RCC 7860 (cell line): Measurements from ENCODE around the gene CDC42BPA.
"Not testable (repeated sequence)": the region's sequence is repeated elsewhere in the genome, so short reads cannot be mapped to it uniquely, and the experiment has no call there.

Experiments used
- DNase-seq: peaks from one replicate; pipeline ENCODE4 v3.0.0-alpha.2; 2015; ENCODE audit warnings: low spot score
- FAIRE-seq: peaks from 2 replicates; lab custom pipeline; 2012; peaks lifted over from hg19 to GRCh38; lab: Jason Lieb, UNC

CDC42BPA gene

DNA sequence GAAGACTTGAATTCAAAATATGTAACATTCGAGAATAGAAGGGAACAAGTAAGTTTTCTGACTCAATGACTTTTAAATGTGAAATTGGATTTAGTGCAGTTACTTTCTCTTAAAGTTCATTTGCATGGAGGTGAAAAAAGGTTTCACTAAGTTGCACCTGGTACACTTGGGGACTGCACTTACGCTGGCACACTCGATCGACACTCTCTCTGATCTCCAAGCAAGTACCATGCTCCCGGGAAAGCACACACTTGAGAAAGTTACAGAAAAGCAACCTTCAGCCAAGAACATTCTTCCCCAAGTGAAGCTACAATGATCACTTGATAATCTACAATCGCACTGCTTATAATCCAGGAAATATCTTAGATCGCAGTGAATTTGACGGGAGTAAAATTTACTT, 315.1 kb downstream of the CDC42BPA start:
- DNase-seq (no peak), FAIRE-seq (no peak)

DNA sequence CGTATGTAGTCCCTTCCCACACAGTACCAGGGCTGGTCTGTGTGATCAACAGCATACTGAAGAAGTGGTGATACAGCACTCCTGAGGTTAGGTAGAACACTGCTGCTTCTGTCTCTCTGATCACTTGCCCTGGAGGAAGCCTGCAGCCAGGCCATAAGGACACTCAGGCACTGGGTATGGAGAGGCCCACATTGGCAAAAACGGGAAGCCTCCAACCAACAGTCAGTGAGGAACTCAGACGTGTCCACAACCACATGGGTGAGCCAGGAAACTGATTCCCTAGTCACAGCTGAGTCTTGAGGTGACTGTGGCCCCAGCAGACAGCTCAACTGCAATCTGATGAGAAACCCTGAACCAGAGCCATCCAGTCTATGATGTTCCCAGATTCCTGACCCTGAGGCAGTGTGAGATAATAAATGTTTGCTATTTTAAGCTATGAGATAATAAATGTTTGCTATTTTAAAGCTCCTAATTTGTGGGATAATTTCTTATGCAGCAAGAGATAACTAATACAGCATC, 315.7 kb downstream of the CDC42BPA start:
- DNase-seq (no peak), FAIRE-seq (no peak)

DNA sequence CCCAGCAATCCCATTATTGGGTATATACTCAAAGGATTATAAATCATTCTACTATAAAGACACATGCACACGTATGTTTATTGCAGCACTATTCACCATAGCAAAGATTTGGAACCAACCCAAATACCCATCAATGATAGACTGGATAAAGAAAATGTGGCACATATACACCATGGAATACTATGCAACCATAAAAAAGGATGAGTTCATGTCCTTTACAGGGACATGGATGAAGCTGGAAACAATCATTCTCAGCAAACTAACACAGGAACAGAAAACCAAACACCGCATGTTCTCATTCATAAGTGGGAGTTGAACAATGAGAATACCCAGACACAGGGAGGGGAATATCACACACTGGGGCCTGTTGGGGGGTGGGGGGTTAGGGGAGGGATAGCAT, 318.7 kb downstream of the CDC42BPA start:
- DNase-seq: not testable (repeated sequence)

DNA sequence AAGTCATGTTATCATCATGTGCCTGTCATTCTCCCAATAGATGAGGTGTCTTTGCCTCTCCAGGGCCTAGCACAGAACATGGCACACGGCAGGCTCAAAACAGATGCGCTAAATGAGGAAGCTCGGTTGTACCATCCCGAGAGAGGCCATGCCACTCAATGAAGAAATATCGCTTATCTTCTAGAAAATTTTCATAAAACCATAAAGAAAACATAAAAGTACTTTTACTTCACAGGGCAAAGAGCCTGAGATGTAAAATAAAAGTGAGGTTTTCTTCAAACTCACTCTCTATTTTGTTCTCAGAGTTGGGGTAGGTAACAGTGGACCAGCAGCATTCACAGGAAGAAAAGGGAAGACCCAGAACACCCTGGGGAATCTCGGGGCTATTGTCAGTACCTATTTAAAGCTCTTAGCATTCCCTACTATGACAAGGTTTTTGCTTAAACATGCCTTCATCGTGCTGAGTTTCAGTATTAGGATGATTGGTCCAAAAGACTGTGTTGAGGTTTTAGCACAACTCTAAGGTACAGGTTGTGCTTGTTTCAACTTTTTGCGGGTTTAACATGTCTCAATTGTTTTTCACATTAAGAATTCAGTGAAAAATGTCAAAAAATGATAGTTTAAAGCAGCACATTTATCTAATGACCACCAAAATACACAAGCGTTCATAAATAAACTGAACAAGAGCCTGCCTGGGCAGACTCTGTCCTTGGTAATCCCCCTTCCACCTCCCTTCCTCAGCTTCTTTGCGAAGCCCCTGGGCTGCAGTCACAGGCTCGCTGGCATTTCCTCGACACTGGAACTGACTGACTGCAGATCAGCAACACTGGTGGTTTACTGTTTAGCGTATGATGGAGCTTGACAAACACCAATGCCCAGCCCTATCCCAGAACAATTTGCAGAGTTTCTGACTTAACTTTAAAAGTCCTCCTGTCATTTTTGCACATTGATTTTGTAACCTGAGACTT, 322.6 kb downstream of the CDC42BPA start:
- FAIRE-seq (no peak), DNase-seq (no peak)

More for the DNA sequence above, 318.7 kb downstream of the CDC42BPA start:
- FAIRE-seq: not testable (repeated sequence)

DNA sequence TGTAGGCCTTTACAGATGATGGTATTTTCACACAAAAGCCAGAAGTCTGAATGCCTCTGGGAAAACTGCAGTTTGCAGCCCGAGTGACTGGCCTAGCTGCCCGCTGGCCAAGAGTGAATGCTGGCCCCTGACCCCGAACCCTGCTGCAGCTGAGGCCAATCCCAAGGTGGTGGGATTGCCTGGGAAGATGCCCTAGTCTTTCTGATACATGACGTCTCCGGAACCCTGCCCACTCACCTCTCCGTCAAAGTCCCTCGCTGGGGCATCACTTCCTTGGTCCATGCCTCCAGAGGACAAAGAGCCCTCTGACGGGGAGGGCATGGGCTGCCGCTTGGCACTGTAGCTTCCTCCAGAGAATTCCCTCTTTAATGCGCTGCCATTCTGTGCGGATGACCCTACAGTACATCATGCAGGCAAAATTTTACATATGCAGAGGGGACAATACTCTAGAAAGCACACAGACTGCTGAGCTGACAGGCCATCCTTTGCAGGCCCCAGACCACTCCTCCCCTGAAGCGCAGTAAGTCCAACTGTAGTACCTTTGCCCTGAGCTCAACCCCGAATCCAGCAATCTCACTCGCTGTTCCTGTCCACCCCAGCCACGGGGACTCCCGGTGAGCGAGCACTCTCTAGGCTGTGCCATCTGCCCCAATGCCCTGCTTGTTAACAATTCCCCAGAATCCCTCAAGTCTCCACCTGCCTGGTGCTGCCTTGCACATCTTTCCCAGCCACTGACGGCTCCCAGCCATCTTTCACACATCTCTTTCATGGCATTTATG, 323.5 kb downstream of the CDC42BPA start:
- FAIRE-seq (no peak), DNase-seq (no peak)

DNA sequence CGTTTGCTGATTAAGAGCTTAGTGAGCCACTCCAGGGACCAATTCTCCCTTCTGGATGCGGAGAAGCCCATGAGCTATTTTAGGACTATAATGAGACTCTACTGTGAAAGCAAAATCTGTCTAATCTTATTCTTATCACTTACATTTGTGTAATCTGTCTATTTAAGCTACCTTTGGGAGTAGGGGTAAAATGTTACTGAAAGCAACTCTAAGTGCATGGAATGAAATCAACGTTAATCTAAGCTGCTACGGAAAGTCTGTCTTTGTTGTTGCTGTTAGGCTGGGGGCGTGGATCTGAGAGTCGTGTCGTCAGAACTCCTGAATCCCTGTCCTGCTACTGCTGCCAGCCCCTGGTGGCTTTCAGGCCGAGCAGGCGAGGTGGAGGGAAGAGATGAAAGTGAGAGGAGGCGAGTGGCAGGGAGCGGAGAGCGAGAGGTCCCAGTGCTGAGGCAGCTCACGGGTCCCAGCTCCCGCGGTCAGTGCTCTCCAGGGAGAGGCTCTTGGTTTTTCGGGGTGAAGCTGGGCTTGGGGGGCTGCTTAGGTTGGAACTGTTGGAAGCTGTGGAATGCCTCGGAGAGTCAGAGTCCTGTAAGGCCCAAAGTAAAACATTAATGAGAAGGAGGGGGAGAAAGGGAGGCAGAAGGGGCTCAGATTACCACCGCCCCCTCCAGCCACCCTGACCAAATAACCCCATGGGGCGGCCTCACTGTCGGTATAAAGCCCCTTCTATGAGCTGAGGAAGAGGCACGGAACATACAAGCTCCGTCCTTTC, 324.3 kb downstream of the CDC42BPA start:
- DNase-seq (no peak), FAIRE-seq (no peak)

DNA sequence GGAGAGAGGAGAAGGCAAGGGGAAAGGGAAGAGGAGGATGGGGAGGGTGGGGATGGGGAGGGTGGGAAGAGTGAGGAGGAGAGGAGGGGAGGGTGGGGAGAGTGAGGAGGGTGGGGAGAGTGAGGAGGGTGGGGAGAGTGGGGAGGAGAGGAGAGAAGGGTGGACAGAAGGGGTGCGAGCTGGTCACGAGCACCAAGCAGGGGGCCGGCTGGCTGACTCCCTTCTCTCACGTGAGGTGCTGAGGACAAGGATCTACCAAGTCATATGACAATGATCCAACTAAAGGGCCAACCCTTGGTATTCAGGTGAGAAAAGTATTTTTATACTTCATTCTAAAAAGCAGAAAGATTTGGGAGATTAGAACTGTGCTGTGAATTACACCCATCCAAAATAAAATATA, 326.4 kb downstream of the CDC42BPA start:
- no peak for DNase-seq
- FAIRE-seq: no peak

DNA sequence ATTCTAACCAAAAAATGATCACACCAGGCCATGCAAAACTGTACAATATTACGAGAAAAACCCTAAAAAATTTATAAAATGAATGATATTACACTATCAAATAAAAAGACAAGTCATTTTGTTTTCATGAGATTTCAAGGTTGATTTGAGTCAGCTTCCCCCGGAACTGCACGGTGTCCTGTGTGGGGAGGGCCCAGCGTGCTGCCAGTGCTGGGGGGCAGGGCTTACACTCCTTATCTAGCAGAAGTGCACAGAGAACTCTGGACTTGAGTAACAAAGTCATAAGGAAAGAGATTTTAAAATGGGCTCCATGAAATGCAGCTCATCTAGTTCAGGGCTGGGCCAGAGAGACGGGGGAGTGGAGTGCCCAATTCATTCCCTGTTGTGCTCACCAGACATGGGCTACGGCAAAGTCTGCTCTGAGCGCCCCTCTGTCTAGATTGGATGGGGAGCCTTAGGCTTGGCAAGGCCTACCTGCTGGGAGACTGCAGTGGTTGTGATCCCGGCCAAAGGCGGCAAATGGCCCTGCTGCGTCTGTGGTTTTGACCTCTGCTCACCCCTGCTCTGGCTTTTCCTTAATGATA, 328.1 kb downstream of the CDC42BPA start:
- no peak for DNase-seq
- no peak for FAIRE-seq

DNA sequence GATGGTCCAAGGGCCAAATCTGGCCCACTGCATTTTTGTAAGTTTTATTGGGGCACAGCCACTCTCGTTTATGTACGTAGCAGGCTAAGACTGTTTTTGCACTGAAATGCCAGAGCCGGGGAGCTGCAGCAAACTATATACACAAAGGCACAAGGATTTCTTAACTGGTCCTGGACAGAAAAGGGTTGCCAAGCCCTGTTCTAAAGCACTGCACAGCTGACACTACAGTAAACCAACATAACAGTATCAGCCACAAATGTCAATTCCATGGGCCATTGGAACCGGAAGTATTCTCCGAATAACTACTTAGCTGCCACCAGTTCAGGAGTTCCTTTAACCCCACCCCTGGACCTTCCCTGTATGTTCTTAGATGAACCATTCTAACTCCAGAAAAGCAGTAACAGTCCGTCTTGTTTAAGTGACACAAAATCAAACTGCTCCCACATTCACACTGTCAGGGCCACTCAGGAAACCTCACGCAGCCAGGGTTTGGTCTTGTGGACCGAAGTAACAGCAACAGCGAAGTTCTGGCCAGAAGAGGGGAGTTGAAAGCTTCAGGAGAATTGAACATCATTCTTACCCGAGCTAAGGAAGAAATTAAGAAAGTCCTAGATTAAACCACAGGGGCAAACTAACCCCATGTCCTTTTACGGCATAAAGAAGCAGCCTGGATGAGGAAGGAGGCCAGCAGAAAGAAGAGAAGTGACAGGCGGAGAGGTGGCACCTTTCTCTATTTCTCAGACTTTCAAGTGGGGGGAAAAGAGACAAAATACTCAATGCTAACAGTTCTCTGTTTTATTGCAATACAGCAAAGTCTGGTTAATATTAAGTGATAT, 329.0 kb downstream of the CDC42BPA start:
- DNase-seq (no peak), FAIRE-seq (no peak)

DNA sequence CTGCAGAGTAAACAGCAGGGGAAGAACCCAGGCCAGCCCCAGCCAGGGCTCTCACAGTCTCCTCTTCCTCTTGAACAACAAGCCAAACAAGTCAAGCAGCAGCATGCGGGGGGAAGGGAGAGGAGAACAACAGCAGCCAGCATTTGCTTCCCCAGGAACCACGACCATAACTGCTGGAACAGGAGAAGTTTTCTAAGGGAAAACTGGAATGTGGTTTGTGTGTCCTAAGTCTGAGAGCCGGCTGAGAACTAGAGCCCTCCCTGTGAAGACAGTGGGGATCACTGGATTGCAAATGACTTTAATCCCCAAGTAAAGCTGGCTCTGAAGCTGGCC, 330.0 kb downstream of the CDC42BPA start:
- no peak for FAIRE-seq
- DNase-seq: no peak

DNA sequence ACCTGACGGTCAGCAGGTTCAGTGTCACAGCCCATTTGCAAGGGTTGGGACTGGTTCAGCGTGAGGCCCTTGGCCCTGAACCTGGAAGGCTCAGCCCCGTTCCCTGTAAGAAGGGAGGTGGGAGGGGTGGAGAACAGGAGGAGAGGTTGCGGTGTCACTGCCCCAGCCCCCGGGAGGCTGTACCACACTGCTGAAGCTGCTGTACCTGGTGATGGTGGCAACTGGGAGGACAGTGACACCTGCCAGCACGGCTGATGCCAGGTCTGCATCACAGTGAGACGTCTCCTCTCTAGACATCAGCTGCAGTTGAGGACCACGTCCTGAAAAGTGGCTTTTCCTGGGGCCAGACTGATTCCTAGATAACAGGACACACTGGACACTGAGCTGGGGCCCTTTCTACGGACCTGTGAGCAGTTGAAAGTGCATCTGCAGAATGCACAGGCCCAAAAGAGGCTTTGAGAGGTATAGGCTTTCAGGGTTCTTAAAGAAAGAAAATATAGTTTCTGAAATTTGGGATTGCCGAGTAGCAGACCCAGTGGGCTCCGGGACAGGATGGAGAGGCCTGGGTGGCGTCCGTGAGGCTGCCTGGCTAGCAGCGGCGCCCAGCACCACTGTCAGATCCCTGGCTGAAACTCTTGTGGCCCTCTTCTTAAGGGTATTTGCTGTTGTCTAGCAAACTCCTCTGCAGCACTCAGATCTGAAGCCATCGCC, 330.5 kb downstream of the CDC42BPA start:
- no peak for FAIRE-seq

DNA sequence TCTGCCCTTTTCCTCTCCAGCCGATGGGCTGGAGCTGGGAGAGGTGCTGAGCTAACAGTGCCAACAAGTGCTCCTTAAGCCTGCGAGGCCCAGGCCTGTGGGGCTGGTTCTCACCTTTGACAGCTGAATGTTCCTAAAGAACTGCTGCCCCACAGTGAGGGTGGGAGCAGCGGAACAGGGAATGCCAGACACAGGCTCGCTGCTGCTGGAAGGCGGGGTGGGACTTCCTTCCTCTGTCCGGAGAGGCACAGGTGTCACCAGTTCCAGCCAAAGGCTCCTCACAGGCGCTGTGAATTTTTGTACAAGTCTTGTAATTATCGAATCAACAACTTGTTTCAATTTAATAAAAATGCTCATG, 331.1 kb downstream of the CDC42BPA start:
- FAIRE-seq (no peak), DNase-seq (no peak)

More for the DNA sequence above, 330.5 kb downstream of the CDC42BPA start:
- DNase-seq: no peak

DNA sequence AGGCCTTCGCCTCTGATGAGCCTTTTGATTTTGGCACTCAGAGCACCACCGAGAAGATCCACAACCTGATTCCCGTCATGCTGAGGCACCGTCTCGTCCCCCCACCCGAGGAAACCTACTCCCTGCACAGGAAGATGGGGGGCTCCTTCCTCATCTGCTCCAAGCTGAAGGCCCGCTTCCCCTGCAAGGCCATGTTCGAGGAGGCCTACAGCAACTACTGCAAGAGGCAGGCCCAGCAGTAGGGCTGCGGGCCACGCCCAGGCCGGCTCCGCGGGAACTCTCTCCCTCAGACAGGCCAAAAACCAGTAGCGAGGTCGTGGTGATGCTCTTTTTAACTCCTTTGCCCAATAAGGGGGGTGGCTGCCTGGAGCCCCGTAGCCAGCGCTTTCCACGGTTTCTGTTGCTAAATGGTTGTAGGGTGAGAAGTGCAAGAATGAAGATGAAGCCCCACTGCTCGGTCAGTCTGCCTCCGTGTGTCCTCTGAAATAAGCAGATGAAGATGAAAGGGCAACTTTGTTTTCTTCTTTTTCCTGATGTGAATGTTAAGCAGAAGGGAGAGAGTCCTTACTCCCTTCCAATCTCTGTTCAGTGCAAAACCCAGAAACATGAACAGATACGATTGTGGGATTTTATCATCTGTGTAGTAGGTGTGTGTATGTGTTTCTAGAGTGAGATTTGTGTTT, 331.7 kb downstream of the CDC42BPA start:
- no peak for FAIRE-seq
- DNase-seq: no peak

DNA sequence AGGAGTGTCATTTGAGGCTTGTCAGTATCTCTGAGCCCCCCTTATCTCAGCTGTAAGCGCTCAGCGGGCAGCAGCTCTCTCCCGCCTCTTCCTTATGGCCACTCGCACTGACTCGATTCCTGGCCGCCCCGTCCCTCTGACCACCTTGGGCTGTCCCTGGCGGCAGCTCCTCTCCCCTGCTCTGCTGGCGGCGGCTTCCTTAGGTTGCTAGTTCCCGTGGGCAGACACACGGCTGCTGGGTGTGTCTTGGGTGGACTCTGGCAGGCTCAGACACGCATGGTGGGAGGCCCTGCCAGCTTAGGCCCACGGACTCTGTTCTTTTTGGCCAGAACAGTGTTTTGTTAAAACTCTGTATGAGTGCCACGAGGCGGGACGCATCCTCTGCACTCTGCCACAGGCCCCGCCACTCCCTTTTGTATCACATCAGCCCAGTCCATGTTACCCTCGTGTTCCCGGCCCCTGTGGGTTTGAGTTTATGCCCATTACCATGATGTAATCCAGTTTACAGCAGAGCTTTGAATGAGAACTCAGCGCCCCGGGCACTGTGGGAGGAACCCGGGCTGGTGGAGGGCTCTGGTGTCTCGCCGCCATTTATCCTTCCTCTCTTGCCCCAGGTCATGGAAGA, 332.3 kb downstream of the CDC42BPA start:
- no peak for DNase-seq

DNA sequence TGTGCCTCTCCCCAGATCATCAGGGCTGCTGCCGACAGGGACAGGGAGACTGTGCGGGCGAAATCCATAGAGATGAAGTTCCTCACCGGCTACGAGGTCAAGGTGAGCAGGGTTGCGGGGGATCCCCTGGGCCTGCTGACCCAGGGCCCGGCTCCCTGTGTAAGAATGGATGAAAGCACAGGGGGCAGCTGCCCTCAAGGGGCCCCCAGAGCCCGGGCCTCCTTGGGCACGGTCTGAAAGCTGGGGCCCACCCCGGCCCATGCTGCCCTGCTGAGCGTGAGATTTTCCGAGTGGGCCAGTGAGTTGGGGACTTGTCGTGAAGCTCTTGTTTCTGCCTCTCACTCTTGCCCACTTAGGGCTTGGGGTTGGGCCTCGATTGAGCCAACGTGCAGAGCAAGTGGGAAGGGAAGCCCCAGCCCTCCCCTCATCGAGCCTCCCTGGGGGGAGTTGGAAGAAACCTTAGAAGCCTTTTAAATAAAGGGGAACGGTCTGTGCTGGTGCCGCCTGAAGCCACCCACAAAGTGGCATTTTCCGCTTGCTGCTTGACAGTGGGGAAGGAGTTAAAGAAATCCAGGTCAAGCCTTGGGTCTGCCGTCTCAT, 333.0 kb downstream of the CDC42BPA start:
- no peak for DNase-seq
- no peak for FAIRE-seq

More for the DNA sequence above, 332.3 kb downstream of the CDC42BPA start:
- FAIRE-seq: no peak

DNA sequence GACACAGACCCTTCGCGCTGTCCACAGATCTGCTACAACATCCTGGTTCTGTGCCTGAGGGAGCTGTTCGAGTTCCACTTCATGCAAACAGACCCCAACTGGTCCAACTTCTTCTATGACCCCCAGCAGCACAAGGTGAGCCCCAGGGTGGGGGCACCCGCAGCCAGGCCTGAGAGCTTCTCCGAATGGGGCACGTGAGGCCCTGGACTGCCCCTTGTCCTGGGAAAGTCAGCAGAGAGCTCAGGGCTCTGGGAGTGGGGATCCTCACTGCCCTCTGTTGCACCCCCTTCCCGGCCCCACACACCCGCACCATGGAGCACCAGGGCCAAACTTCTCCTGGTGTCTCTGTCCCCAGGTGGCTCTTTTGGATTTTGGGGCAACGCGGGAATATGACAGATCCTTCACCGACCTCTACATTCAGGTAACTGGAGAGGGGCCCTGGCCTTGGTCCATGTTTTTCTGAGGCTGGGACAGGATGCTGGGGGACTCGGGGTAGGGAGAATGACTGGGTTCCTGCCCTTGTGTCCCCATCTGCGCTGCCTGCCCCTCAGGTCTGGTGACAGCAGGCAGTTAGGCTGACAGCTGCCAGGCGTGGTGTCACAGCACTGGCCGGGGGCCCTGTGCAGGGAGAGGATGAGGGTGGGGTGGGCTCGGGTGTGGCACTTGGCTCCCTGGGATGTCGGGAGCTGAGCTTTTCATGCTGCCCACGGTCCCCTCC, 333.6 kb downstream of the CDC42BPA start:
- no peak for FAIRE-seq

DNA sequence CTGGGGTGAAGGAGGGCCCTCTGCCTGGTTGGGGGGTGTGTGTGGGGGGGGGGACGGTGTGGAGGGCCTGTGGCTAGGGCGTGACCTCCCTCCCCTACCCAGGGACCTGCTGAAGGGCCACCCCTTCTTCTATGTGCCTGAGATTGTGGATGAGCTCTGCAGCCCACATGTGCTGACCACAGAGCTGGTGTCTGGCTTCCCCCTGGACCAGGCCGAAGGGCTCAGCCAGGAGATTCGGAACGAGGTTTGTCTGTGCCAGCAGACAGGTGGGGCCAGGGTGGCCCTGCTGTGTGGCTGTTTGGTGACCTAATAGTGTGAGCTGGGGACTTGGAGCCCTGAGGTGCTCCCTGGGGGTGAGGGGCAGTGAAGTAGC, 334.3 kb downstream of the CDC42BPA start:
- FAIRE-seq (no peak), DNase-seq (no peak)

More for the DNA sequence above, 333.6 kb downstream of the CDC42BPA start:
- DNase-seq: no peak
